HepG2 (cell line): ENCODE measurements around the gene OSBP. TPM values are rescaled to one million over a fixed set of nuclear protein-coding genes. Genes with fewer than 3 reads are reported as not detected.

ENCODE experiments used
- ATAC-seq: fragments of 200-7000 bp; cut with Tn5 transposase; 3 replicates; pipeline ENCODE4 v1.9.1; 2020; ENCODE audit warnings: mild to moderate bottlenecking, moderate library complexity
- BruUV-seq: library from RNA; stranded (reverse); fragments of 400-500 nt; replicated peaks from 2 replicates; lab custom pipeline; 2021; lab: Mats Ljungman, UMichigan
- CTCF ChIA-PET: fragments of 300-600 bp; formaldehyde crosslinking; extraction: SDS; loops from one replicate; lab custom pipeline; 2021; ENCODE audit warnings: low total read pairs, inconsistent platforms, low intra/inter-chr PET ratio; lab: Yijun Ruan, JAX
- POLR2A ChIA-PET: fragments of 350-600 bp; sonication (Branson Sonifier 250); formaldehyde crosslinking; loops from one replicate; lab custom pipeline; 2020; ENCODE audit warnings: antibody characterized with exemption, inconsistent platforms; lab: Yijun Ruan, JAX
- DNase-seq: peaks from one replicate; pipeline ENCODE4 v3.0.0-alpha.2; 2015; ENCODE audit warnings: low spot score
- FAIRE-seq: peaks from 3 replicates; lab custom pipeline; 2011; peaks lifted over from hg19 to GRCh38; lab: Jason Lieb, UNC
- H2AFZ ChIP-seq: one replicate; pipeline ENCODE4 v1.6.1; 2011; ENCODE audit warnings: low read length, inconsistent platforms
- H3K27ac ChIP-seq: fragments of 300-600 bp; 3 replicates; pipeline ENCODE4 v1.8.0; 2011; ENCODE audit warnings: mixed run types, mild to moderate bottlenecking, mixed read lengths, low read length, inconsistent platforms; ENCODE audit not compliant: insufficient read depth; ENCODE audit errors: extremely low read length
- H3K27me3 ChIP-seq, 2 experiments: fragments of 200-600 bp in 1 of 2; 2 replicates in 1 of 2; 3 replicates in 1 of 2; pipeline versions ENCODE4 v1.6.0 to v1.8.0; 2011; ENCODE audit warnings: low read length in 2 of 2, mild to moderate bottlenecking in 2 of 2, moderate library complexity in 2 of 2, inconsistent platforms in 1 of 2; ENCODE audit not compliant: insufficient read depth in 2 of 2, control insufficient read depth in 1 of 2
- H3K36me3 ChIP-seq, 2 experiments: fragments of 200-600 bp in 1 of 2; replicated peaks in 1 of 2; 2 replicates in 1 of 2; 3 replicates in 1 of 2; pipeline versions ENCODE4 v1.5.1 to v1.8.0; 2011; ENCODE audit warnings: low read length in 2 of 2, inconsistent platforms in 1 of 2; ENCODE audit not compliant: insufficient read depth in 2 of 2, control insufficient read depth in 1 of 2
- H3K4me1 ChIP-seq: 2 replicates; pipeline ENCODE4 v1.5.1; 2012; ENCODE audit warnings: low read length, inconsistent platforms; ENCODE audit not compliant: insufficient read depth
- H3K4me2 ChIP-seq: 2 replicates; pipeline ENCODE4 v1.6.0; 2011; ENCODE audit warnings: low read depth, low read length, inconsistent platforms
- H3K4me3 ChIP-seq, 3 experiments: fragments of 200-600 bp in 1 of 3; sonication (generic), shearing (Covaris generic) in 1 of 3; replicated peaks in 1 of 3; 2 replicates each; pipeline ENCODE4 v1.5.1; 2011 to 2016; ENCODE audit warnings: low read length in 3 of 3, inconsistent platforms in 2 of 3, low read depth in 2 of 3, mild to moderate bottlenecking in 2 of 3, control low read depth in 1 of 3, mixed read lengths in 1 of 3; ENCODE audit not compliant: insufficient read depth in 1 of 3
- H3K79me2 ChIP-seq: one replicate; pipeline ENCODE4 v1.6.1; 2011; ENCODE audit warnings: low read length, inconsistent platforms; ENCODE audit not compliant: insufficient read depth
- H3K9ac ChIP-seq: 2 replicates; pipeline ENCODE4 v1.6.0; 2011; ENCODE audit warnings: mild to moderate bottlenecking, low read depth, low read length, inconsistent platforms; ENCODE audit not compliant: insufficient read depth
- H3K9me3 ChIP-seq: 2 replicates; pipeline ENCODE4 v1.5.1; 2012; ENCODE audit warnings: mild to moderate bottlenecking, low read length
- H4K20me1 ChIP-seq: 2 replicates; pipeline ENCODE4 v1.6.0; 2011; ENCODE audit warnings: inconsistent platforms, mild to moderate bottlenecking, low read length, moderate library complexity; ENCODE audit not compliant: insufficient read depth
- THAP11 ChIP-seq: IDR thresholded peaks from 2 replicates; pipeline ENCODE4 v1.6.1; 2016; ENCODE audit warnings: missing biosample characterization, missing genetic modification reagents
- ZBTB7B ChIP-seq: sonication (generic); formaldehyde crosslinking; IDR thresholded peaks from 2 replicates; pipeline ENCODE4 v1.4.0; 2020; ENCODE audit warnings: missing genetic modification reagents
- ZNF605 ChIP-seq: sonication (generic); formaldehyde crosslinking; IDR thresholded peaks from 2 replicates; pipeline ENCODE4 v1.8.0; 2022; ENCODE audit warnings: mild to moderate bottlenecking, missing genetic modification reagents
- ZNF652 ChIP-seq: IDR thresholded peaks from 2 replicates; pipeline ENCODE4 v1.6.1; 2016; ENCODE audit warnings: low read depth, borderline replicate concordance
- ZNF720 ChIP-seq: sonication (generic); formaldehyde crosslinking; IDR thresholded peaks from 2 replicates; pipeline ENCODE4 v1.4.0; 2020; ENCODE audit warnings: missing genetic modification reagents
- ZNF737 ChIP-seq: sonication (generic); formaldehyde crosslinking; IDR thresholded peaks from 2 replicates; pipeline ENCODE4 v1.5.0; 2020; ENCODE audit warnings: missing genetic modification reagents, mild to moderate bottlenecking, borderline replicate concordance
- WGBS: methylation state at CpG from one replicate; pipeline ENCODE4 v1.1.6; 2017; ENCODE audit warnings: low lambda C conversion rate; 5-methylcytosine and 5-hydroxymethylcytosine counted together
- in situ Hi-C: cut with HindIII; loops from 2 replicates; pipeline ENCODE4 v1.10.0; 2017; ENCODE audit warnings: low pct_unique_long_range_greater_than_20kb; ENCODE audit not compliant: extremely low pct_ligation_motif_present
- intact Hi-C: fragments of 100-400 bp; cut with micrococcal nuclease; formaldehyde crosslinking; loops from one replicate; pipeline ENCODE4 v1.10.0; 2022; ENCODE audit not compliant: unreplicated experiment
- polyA plus RNA-seq, 8 experiments: library from polyadenylated mRNA; depleted of rRNA in 3 of 8; stranded (reverse) in 7 of 8; unstranded in 1 of 8; fragments of >200 nt; fragmentation: Illumina TruSeq in 4 of 8; extraction: Trizol in 4 of 8; gene quantifications; 2 replicates each; pipeline versions ENCODE4 v1.2.1 to v1.2.3, GENCODE V29; 2011 to 2016; ENCODE audit warnings: low read depth in 4 of 8, missing spikeins in 1 of 8, mixed read lengths in 1 of 8; ENCODE audit not compliant: insufficient read depth in 1 of 8
- total RNA-seq, 5 experiments: library from RNA; depleted of rRNA; stranded (reverse); fragments of >200 nt; fragmentation: Illumina TruSeq; extraction: Trizol; gene quantifications; 2 replicates each; pipeline ENCODE4 v1.2.3, GENCODE V29; 2016; ENCODE audit warnings: low read depth in 1 of 5
- TF ChIP-seq, protein P1 (sequence below): IDR thresholded peaks from 2 replicates; pipeline ENCODE4 v1.6.1; 2016; ENCODE audit warnings: missing compliant biosample characterization, missing genetic modification reagents, borderline replicate concordance
- TF ChIP-seq, protein P2 (sequence below): IDR thresholded peaks from 2 replicates; pipeline ENCODE4 v1.6.1; 2016; ENCODE audit warnings: low read depth, borderline replicate concordance
- TF ChIP-seq, protein P3 (sequence below), 2 experiments: fragments of 450-650 bp in 1 of 2; sonication (generic) in 1 of 2; formaldehyde crosslinking in 1 of 2; IDR thresholded peaks; 2 replicates each; pipeline versions ENCODE4 v1.6.1 to v1.8.0; 2016 to 2022; ENCODE audit warnings: antibody characterized with exemption in 1 of 2, mild to moderate bottlenecking in 1 of 2, missing genetic modification reagents in 1 of 2
- TF ChIP-seq, protein P4 (sequence below): sonication (generic); formaldehyde crosslinking; IDR thresholded peaks from 2 replicates; pipeline ENCODE4 v1.5.1; 2020; ENCODE audit warnings: mild to moderate bottlenecking, missing genetic modification reagents, moderate library complexity

Gene OSBP
- total and polyA plus RNA-seq, 2 of the 13 experiments (the other 11 are each of a cell fraction or from before 2014, with no cell fraction given) = 12.1 to 13.5 TPM

DNA sequence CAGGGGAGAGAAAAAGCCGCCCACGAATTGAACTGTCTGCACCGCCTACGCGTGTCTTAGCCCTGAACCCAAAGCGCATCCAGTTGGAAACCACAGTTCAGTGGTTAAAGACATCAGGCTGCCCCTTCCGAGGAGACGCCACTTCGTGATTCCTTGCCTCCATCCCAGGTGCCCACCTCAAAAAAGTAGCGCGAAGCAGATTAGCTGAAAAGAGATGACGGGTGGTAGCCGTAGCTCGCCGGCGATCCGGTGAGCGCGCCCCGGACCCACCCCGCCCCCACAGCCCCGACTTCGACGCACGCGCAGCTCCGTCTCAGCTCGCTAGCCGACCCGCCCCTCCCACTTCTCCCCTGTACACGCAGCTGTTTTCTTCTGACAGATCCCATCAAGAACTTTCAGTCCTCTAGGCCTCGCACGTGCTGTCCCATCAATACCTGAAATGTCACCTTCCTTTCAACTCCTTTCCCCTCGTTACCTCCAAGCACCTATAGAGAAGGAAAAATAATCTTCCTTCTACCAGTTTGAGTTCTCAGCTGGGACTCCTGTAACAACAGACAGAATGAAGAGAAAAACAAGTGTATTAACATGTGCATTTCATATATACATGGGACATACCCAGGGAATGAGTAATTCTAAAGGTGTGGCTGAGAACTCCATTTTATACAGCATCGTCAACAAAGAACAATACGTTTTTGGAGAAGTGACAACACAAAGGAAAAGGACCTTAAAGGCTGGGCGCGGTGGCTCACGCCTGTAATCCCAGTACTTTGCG lies 54.7 kb downstream of the OSBP start:
- 4% methylated on average over 10 of the region's 40 CpGs for WGBS
- Histone ChIP-seq H2AFZ (peak overlapping the region; percentile 56), H3K4me1 (peaks cover 47% of the 10 kb centered on the region), H3K36me3 (no peaks in the 10 kb centered on the region), H3K79me2 (no peaks in the 10 kb centered on the region), H3K4me3 (peak overlapping the region; percentile 86 to 96 (median 92)), H3K9me3 (no peaks in the 10 kb centered on the region), H4K20me1 (no peaks in the 10 kb centered on the region), H3K27me3 (no peaks in the 10 kb centered on the region; a peak in 1 of 5 replicates), H3K9ac (peak overlapping the region; percentile 72), H3K27ac (peak overlapping the region; percentile 48), H3K4me2 (peak overlapping the region; percentile 81)
- ATAC-seq (peak; percentile 42), FAIRE-seq (no peak), DNase-seq (peak; percentile 77)
- CTCF ChIA-PET = no interaction called here
- in situ Hi-C loops (no loop called here), intact Hi-C loops (loop anchor here (1.0 kb wide), 1 partner anchor 11 kb away; no protein-coding TSS in a partner anchor)
- no TSS peak for BruUV-seq
- POLR2A ChIA-PET = interaction anchor here (1.2 to 1.7 kb wide), 3 partner anchors 11 to 108 kb away, joined by 4 to 8 read pairs (median 6); partner anchors contain the start of genes OSBP and PATL1
- TF ChIP-seq, protein P1, sequence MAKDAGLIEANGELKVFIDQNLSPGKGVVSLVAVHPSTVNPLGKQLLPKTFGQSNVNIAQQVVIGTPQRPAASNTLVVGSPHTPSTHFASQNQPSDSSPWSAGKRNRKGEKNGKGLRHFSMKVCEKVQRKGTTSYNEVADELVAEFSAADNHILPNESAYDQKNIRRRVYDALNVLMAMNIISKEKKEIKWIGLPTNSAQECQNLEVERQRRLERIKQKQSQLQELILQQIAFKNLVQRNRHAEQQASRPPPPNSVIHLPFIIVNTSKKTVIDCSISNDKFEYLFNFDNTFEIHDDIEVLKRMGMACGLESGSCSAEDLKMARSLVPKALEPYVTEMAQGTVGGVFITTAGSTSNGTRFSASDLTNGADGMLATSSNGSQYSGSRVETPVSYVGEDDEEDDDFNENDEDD (CRISPR knock-in tag) = peak; percentile 31; the same call in 1 of the 2 replicates
- TF ChIP-seq ZBTB7B (CRISPR knock-in tag) (peak; percentile 15; the same call in 1 of the 2 replicates), THAP11 (0 out of 2 replicates have a peak, but pooled peaks have one; percentile 21), ZNF605 (CRISPR knock-in tag) (0 out of 2 replicates have a peak, but pooled peaks have one; percentile 12), ZNF652 (CRISPR knock-in tag) (no peak), ZNF737 (CRISPR knock-in tag) (0 out of 2 replicates have a peak, but pooled peaks have one; percentile 38), ZNF720 (CRISPR knock-in tag) (no peak)
- TF ChIP-seq, protein P2, sequence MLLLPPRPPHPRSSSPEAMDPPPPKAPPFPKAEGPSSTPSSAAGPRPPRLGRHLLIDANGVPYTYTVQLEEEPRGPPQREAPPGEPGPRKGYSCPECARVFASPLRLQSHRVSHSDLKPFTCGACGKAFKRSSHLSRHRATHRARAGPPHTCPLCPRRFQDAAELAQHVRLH (CRISPR knock-in tag) = no peak
- TF ChIP-seq, protein P3, sequence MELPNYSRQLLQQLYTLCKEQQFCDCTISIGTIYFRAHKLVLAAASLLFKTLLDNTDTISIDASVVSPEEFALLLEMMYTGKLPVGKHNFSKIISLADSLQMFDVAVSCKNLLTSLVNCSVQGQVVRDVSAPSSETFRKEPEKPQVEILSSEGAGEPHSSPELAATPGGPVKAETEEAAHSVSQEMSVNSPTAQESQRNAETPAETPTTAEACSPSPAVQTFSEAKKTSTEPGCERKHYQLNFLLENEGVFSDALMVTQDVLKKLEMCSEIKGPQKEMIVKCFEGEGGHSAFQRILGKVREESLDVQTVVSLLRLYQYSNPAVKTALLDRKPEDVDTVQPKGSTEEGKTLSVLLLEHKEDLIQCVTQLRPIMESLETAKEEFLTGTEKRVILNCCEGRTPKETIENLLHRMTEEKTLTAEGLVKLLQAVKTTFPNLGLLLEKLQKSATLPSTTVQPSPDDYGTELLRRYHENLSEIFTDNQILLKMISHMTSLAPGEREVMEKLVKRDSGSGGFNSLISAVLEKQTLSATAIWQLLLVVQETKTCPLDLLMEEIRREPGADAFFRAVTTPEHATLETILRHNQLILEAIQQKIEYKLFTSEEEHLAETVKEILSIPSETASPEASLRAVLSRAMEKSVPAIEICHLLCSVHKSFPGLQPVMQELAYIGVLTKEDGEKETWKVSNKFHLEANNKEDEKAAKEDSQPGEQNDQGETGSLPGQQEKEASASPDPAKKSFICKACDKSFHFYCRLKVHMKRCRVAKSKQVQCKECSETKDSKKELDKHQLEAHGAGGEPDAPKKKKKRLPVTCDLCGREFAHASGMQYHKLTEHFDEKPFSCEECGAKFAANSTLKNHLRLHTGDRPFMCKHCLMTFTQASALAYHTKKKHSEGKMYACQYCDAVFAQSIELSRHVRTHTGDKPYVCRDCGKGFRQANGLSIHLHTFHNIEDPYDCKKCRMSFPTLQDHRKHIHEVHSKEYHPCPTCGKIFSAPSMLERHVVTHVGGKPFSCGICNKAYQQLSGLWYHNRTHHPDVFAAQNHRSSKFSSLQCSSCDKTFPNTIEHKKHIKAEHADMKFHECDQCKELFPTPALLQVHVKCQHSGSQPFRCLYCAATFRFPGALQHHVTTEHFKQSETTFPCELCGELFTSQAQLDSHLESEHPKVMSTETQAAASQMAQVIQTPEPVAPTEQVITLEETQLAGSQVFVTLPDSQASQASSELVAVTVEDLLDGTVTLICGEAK (IDR thresholded peaks at IDR 0.05) = no peak
- TF ChIP-seq, protein P3 (CRISPR knock-in tag; IDR thresholded peaks at IDR 0.05) = 0 out of 2 replicates have a peak, but pooled peaks have one; percentile 17
- TF ChIP-seq, protein P4, sequence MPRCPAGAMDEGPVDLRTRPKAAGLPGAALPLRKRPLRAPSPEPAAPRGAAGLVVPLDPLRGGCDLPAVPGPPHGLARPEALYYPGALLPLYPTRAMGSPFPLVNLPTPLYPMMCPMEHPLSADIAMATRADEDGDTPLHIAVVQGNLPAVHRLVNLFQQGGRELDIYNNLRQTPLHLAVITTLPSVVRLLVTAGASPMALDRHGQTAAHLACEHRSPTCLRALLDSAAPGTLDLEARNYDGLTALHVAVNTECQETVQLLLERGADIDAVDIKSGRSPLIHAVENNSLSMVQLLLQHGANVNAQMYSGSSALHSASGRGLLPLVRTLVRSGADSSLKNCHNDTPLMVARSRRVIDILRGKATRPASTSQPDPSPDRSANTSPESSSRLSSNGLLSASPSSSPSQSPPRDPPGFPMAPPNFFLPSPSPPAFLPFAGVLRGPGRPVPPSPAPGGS (CRISPR knock-in tag) = 0 out of 2 replicates have a peak, but pooled peaks have one; percentile 3
